ENCODE measurements around the gene RIC8A.
"Not testable (repeated sequence)": the region's sequence is repeated elsewhere in the genome, so short reads cannot be mapped to it uniquely, and the experiment has no call there.

Gene RIC8A

GRCh38 chr11:207208-207862 is at the start of gene RIC8A, which contains the start of gene BET1L:
RIC8A (plus strand) TSS chr11:207708; CDS start chr11:208855, 1,147 bp downstream.
BET1L (minus strand) TSS chr11:207399; CDS start chr11:207321, 78 bp downstream.
- DNase-seq (ENCODE audit: low spot score): peak; percentile 98

GRCh38 chr11:180242-180641 is 27.3 kb upstream of the RIC8A start:
- DNase-seq (ENCODE audit: low spot score): not testable (repeated sequence)

GRCh38 chr11:189200-189783 is 18.2 kb upstream of the RIC8A start:
- not testable (repeated sequence) for DNase-seq (ENCODE audit: low spot score)

GRCh38 chr11:189843-190311 is 17.6 kb upstream of the RIC8A start:
- not testable (repeated sequence) for DNase-seq (ENCODE audit: low spot score)

- DNase-seq (ENCODE audit: low spot score): not testable (repeated sequence)
Observed at GRCh38 chr11:190546-190945, 17.0 kb upstream of the RIC8A start.

- not testable (repeated sequence) for DNase-seq (ENCODE audit: low spot score)
Observed at GRCh38 chr11:191490-192478, 15.7 kb upstream of the RIC8A start.

- DNase-seq (ENCODE audit: low spot score): not testable (repeated sequence)
Observed at GRCh38 chr11:192674-193128, 14.8 kb upstream of the RIC8A start, which contains the start of gene SCGB1C1. SCGB1C1 (plus strand) TSS chr11:193078; CDS start chr11:193100, 22 bp downstream.

- not testable (repeated sequence) for DNase-seq (ENCODE audit: low spot score)
Observed at GRCh38 chr11:193481-193880, 14.0 kb upstream of the RIC8A start.

GRCh38 chr11:196786-197731 is 10.4 kb upstream of the RIC8A start:
- no peak for DNase-seq (ENCODE audit: low spot score)

- DNase-seq (ENCODE audit: low spot score): no peak
Observed at GRCh38 chr11:197741-198235, 9.7 kb upstream of the RIC8A start.

GRCh38 chr11:198236-198806 is 9.2 kb upstream of the RIC8A start:
- DNase-seq (ENCODE audit: low spot score): no peak

GRCh38 chr11:199004-199581 is 8.4 kb upstream of the RIC8A start:
- DNase-seq (ENCODE audit: low spot score): no peak

- peak; percentile 30 for DNase-seq (ENCODE audit: low spot score)
Observed at GRCh38 chr11:199782-200181, 7.7 kb upstream of the RIC8A start.

GRCh38 chr11:200224-201003 is 7.1 kb upstream of the RIC8A start:
- DNase-seq (ENCODE audit: low spot score): no peak

- DNase-seq (ENCODE audit: low spot score): no peak
Observed at GRCh38 chr11:201966-202365, 5.5 kb upstream of the RIC8A start.

- no peak for DNase-seq (ENCODE audit: low spot score)
Observed at GRCh38 chr11:202490-202889, 5.0 kb upstream of the RIC8A start.

GRCh38 chr11:203056-203944 is 4.2 kb upstream of the RIC8A start:
- DNase-seq (ENCODE audit: low spot score): no peak

GRCh38 chr11:203945-204586 is 3.4 kb upstream of the RIC8A start:
- DNase-seq (ENCODE audit: low spot score): no peak

Data from iPS-NIHi11 (cell line).